Lower lobe of right lung (tissue), 2 donors: ENCODE data around the gene MRPS27. TPM values are rescaled to one million over a fixed set of nuclear protein-coding genes. Genes with fewer than 3 reads are reported as not detected.

ENCODE experiments used
- ATAC-seq, 2 donors: fragments of 200-7000 bp; cut with Tn5 transposase; one replicate each; pipeline ENCODE4 v1.9.1; 2020 to 2022; ENCODE audit warnings: mild to moderate bottlenecking in 2 of 2, moderate library complexity in 2 of 2
- DNase-seq: peaks from one replicate; pipeline ENCODE4 v3.0.0-alpha.2; 2020
- H3K27ac ChIP-seq: fragments of 200-600 bp; one replicate; pipeline ENCODE4 v1.8.0; 2022
- H3K27me3 ChIP-seq: fragments of 200-600 bp; one replicate; pipeline ENCODE4 v1.8.0; 2022; ENCODE audit warnings: low read depth
- H3K36me3 ChIP-seq: fragments of 200-600 bp; one replicate; pipeline ENCODE4 v1.8.0; 2022; ENCODE audit warnings: mild to moderate bottlenecking
- H3K4me1 ChIP-seq: fragments of 200-600 bp; one replicate; pipeline ENCODE4 v1.8.0; 2022
- H3K4me3 ChIP-seq: fragments of 200-600 bp; one replicate; pipeline ENCODE4 v1.8.0; 2022; ENCODE audit warnings: mild to moderate bottlenecking
- H3K9me3 ChIP-seq: fragments of 200-600 bp; one replicate; pipeline ENCODE4 v1.8.0; 2022
- intact Hi-C: fragments of 100-400 bp; cut with DNase I; formaldehyde crosslinking; loops from one replicate; pipeline ENCODE4 v1.11.0; 2022
- total RNA-seq: library from RNA; stranded (reverse); fragmentation: NEBNext Ultra II Directional; extraction: Animal tissue kit (Norgen Biotek cat#: 25700); gene quantifications from one replicate; pipeline ENCODE4 v1.2.1, GENCODE V29; 2021
- TF ChIP-seq, protein P1 (sequence below): fragments of 200-600 bp; IDR thresholded peaks from one replicate; pipeline ENCODE4 v1.8.0; 2022; ENCODE audit warnings: antibody characterized with exemption, mild to moderate bottlenecking
- donor health status: DM: no; HTN: yes; CAD: no; lungs with severe emphysema.

Gene MRPS27
- total RNA-seq, 1 donor from 2014 or later: 35.1 TPM

DNA sequence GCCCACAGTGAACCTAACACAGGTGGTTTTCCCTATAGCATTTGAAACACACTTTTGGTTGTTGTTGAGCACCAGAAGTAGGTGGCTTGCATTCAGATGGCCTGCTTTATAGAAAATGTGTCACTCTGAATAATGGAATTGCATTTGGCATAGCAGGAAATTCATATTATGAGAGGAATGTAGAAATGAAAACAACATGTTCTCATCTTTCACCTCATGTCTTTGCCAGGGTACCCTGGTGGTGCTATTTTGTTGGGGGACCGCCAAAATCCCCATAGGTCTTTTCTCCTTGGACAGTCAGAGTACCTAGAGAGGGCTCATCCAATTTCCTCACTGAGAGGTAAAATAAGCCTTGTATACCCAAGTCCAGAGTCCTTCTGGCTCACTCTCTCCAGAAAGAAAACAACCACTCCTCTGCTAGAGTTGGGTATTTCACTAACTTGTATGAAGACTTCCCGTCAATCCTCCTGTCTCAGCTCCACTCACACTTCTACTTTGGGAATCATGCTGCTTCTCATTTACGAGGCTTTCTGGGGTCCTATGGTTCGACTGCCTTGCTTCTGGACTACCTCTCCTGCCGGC, 67.4 kb downstream of the MRPS27 start:
- H3K27me3 ChIP-seq: no peaks in the 10 kb centered on the region
- no peaks in the 10 kb centered on the region for H3K9me3 ChIP-seq
- intact Hi-C loops: no loop called here
- ATAC-seq (no peak), DNase-seq (no peak)
- H3K27ac ChIP-seq: no peak overlapping the region
- TF ChIP-seq, protein P1, sequence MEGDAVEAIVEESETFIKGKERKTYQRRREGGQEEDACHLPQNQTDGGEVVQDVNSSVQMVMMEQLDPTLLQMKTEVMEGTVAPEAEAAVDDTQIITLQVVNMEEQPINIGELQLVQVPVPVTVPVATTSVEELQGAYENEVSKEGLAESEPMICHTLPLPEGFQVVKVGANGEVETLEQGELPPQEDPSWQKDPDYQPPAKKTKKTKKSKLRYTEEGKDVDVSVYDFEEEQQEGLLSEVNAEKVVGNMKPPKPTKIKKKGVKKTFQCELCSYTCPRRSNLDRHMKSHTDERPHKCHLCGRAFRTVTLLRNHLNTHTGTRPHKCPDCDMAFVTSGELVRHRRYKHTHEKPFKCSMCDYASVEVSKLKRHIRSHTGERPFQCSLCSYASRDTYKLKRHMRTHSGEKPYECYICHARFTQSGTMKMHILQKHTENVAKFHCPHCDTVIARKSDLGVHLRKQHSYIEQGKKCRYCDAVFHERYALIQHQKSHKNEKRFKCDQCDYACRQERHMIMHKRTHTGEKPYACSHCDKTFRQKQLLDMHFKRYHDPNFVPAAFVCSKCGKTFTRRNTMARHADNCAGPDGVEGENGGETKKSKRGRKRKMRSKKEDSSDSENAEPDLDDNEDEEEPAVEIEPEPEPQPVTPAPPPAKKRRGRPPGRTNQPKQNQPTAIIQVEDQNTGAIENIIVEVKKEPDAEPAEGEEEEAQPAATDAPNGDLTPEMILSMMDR: no peak
- no peaks in the 10 kb centered on the region for H3K36me3 ChIP-seq
- H3K4me1 ChIP-seq: peaks cover 16% of the 10 kb centered on the region
- H3K4me3 ChIP-seq: no peak overlapping the region

DNA sequence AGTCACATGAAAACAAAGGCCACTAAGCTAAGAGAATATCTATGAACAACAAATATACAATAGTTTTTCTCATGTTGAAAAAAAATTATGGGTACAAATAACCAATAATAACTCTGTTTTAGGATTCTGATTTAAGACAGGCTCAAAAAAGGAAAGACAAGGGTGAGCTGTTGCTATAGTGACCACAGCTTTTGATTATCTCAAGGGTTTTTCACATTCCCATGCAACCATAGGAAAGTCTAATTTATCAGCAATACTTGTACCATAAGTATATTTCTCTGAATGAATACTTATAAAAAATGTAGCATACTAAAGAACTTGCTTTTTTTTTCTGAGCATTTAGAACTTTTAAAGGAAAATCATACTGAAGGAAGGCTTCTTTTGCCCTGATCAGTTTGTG, 68.0 kb downstream of the MRPS27 start:
- TF ChIP-seq, protein P1: no peak
- no peak overlapping the region for H3K27ac ChIP-seq
- intact Hi-C loops: no loop called here
- ATAC-seq (no peak), DNase-seq (no peak)
- H3K36me3 ChIP-seq: no peaks in the 10 kb centered on the region
- no peaks in the 10 kb centered on the region for H3K9me3 ChIP-seq
- H3K4me3 ChIP-seq: no peak overlapping the region
- H3K4me1 ChIP-seq: peaks cover 22% of the 10 kb centered on the region
- no peaks in the 10 kb centered on the region for H3K27me3 ChIP-seq

DNA sequence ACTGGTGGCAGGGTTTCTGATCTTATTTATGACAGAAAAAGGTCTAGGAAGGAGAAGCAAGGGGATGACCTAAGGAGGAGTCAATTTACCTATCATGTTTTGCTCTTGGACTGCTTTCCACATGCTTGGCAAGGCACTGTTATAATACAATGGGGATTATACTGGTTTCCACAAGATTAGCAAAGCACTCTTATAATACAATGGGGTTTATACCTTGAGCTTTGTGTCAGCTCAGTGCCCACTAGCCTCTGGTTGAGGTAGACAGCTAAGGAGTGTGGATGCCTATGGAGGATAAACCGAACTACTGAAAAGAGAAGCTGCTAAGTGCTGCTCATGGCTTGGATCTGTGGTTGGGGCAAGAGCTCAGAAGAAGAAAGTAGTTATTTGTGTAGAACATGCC, 68.7 kb downstream of the MRPS27 start:
- H3K4me3 ChIP-seq: no peak overlapping the region
- peaks cover 29% of the 10 kb centered on the region for H3K4me1 ChIP-seq
- DNase-seq: no peak
- H3K9me3 ChIP-seq: no peaks in the 10 kb centered on the region
- intact Hi-C loops: no loop called here
- no peaks in the 10 kb centered on the region for H3K36me3 ChIP-seq
- no peak overlapping the region for H3K27ac ChIP-seq
- no peak for ATAC-seq
- H3K27me3 ChIP-seq: no peaks in the 10 kb centered on the region
- TF ChIP-seq, protein P1: no peak

DNA sequence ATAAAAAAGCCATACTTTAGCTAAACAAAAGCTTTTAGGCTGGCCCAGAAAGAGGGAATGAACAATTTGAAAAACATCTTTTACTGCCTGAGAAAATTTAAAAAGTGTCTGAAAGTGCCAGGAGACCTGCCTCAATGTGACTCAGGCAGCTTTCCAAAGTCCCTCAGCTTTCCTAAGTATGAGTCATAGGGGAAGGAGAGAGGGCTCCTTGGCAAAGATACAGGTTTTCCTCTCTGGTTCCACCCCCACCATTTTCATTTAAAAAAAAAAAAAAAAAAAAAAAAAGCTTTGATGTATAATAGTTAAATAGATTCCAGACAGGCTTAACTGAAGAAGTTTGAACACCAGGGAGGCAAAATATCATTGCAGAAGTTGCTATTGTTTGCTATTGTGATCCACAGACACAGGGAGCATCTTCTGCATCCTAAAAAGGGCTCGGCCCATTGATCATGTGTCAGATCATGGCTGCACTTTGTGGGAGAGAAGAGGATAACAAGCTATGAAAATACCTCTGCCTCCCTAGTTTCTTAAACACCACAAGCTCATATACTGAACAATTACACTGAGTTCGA, 71.5 kb downstream of the MRPS27 start:
- Histone ChIP-seq H3K27ac (no peak overlapping the region), H3K4me3 (no peak overlapping the region), H3K27me3 (no peaks in the 10 kb centered on the region), H3K36me3 (no peaks in the 10 kb centered on the region), H3K4me1 (peaks cover 44% of the 10 kb centered on the region), H3K9me3 (no peaks in the 10 kb centered on the region)
- ATAC-seq: peak in 1 of 2 donors; percentile 79
- intact Hi-C loops: no loop called here
- no peak for DNase-seq
- TF ChIP-seq, protein P1: no peak

DNA sequence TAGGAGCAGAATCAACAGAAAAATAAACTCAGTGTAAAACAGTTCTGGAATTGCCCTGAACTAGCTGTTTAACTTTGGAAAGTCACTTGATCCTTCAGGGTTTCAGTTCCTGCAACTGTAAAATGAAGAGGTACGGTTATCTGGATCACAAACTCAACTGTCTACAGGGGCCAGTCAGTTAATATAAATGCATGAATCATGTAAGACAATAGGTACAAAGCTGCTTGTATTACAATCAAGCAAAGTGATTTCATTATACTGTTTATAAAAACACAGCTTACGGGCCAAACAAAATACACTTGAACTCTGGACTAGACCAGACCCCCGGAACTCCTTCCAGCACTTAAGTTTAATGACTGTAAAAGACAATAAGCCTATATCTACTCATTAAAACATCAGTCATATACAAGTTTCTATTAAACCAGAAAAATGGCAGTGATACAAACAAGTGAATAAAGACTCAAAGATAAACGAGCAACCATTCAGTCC, 73.0 kb downstream of the MRPS27 start:
- no peak for DNase-seq
- Histone ChIP-seq H3K4me3 (no peak overlapping the region), H3K27me3 (no peaks in the 10 kb centered on the region), H3K4me1 (peaks cover 44% of the 10 kb centered on the region), H3K27ac (no peak overlapping the region), H3K36me3 (no peaks in the 10 kb centered on the region), H3K9me3 (no peaks in the 10 kb centered on the region)
- intact Hi-C loops: no loop called here
- peak in 1 of 2 donors; percentile 25 for ATAC-seq
- TF ChIP-seq, protein P1: no peak
